Upper lobe of left lung (tissue), 4 donors: ENCODE data around the gene NMBR.

Experiments
- POLR2A ChIP-seq, 4 donors: fragments of 450-650 bp; IDR thresholded peaks; one replicate each; pipeline ENCODE4 v1.5.1; 2016 to 2017; ENCODE audit warnings: antibody characterized with exemption in 4 of 4, mild to moderate bottlenecking in 2 of 4
- TF ChIP-seq, protein P1 (sequence below), 6 experiments: fragments of 450-650 bp in 4 of 6; fragments of 200-600 bp in 2 of 6; sonication (generic) in 2 of 6; IDR thresholded peaks; one replicate each; pipeline ENCODE4 v1.5.1; 2016 to 2019; ENCODE audit warnings: antibody characterized with exemption in 6 of 6

DNA sequence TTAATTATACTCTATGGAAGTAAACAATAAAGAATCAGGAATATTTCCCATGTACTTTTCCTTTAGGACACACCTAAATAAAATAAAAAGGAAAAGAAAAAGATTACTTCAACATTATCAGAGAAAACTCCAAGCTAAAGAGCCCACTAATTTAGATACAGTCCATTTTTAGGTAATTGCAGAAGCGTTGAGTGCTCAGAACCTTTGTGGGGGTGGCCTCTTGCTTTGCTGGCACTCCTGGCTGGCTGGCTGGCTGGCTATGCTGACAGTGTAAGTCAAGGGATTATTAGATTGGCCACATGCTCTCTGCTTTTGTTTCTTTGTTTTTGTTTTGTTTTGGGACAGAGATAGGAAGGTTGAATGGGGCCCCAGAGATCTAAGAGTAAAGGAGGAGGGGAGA is 14.3 kb downstream of the NMBR start, which contains the start of gene GJE1:
- TF ChIP-seq, protein P1, sequence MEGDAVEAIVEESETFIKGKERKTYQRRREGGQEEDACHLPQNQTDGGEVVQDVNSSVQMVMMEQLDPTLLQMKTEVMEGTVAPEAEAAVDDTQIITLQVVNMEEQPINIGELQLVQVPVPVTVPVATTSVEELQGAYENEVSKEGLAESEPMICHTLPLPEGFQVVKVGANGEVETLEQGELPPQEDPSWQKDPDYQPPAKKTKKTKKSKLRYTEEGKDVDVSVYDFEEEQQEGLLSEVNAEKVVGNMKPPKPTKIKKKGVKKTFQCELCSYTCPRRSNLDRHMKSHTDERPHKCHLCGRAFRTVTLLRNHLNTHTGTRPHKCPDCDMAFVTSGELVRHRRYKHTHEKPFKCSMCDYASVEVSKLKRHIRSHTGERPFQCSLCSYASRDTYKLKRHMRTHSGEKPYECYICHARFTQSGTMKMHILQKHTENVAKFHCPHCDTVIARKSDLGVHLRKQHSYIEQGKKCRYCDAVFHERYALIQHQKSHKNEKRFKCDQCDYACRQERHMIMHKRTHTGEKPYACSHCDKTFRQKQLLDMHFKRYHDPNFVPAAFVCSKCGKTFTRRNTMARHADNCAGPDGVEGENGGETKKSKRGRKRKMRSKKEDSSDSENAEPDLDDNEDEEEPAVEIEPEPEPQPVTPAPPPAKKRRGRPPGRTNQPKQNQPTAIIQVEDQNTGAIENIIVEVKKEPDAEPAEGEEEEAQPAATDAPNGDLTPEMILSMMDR (IDR thresholded peaks at IDR 0.05), result no peak
- TF ChIP-seq POLR2A (IDR thresholded peaks at IDR 0.05), result no peak
